Measurements from ENCODE around the gene COX6B2. TPM values are rescaled to one million over a fixed set of nuclear protein-coding genes. Genes with fewer than 3 reads are reported as not detected.

The COX6B2 gene
- total RNA-seq, 1 experiment from 2014 or later: 3.3 TPM

- ChIA-PET POLR2A (ENCODE audit: unreplicated experiment) (interaction anchor here (0.5 kb wide), 1 partner anchor 17 kb away, joined by 4 read pairs; no protein-coding TSS in a partner anchor), CTCF (interaction anchor here (0.6 kb wide), 2 partner anchors 34 to 112 kb away, joined by 3 read pairs; no protein-coding TSS in a partner anchor)
- Histone ChIP-seq H3K4me3 (no peak overlapping the region), H4K20me1 (ENCODE audit: insufficient read depth) (no peaks in the 10 kb centered on the region), H3K9me3 (ENCODE audit: insufficient read depth, low read depth) (no peaks in the 10 kb centered on the region), H2AFZ (no peak overlapping the region), H3K4me1 (replicated peaks; ENCODE audit: insufficient read depth) (0 out of 2 replicates have a peak, but pooled peaks cover 4% of the 10 kb centered on the region), H3K36me3 (ENCODE audit: low read depth) (no peaks in the 10 kb centered on the region), H3K79me2 (ENCODE audit: low read depth) (no peaks in the 10 kb centered on the region), H3F3A (ENCODE audit: insufficient read depth, low read depth) (peaks cover 10% of the 10 kb centered on the region; the same call in 1 of the 2 replicates), H3K4me2 (no peak overlapping the region), H3K27me3 (ENCODE audit: insufficient read depth, low read depth) (no peaks in the 10 kb centered on the region), H3K9me2 (ENCODE audit: insufficient read depth) (no peaks in the 10 kb centered on the region), H3K27ac (no peak overlapping the region)
- DNase-seq: no peak
- intact Hi-C loops (cut with micrococcal nuclease; ENCODE audit: unreplicated experiment): no loop called here
- no peak for TF ChIP-seq CTCF (conservative IDR thresholded peaks at IDR 0.05)
- no peak for TF ChIP-seq EZH2 (IDR thresholded peaks at IDR 0.05; ENCODE audit: low read depth)
- no TSS peak for BruUV-seq (replicated peaks)
These were observed 49.5 kb downstream of the COX6B2 start for GRCh38 chr19:55304980-55305379.

GRCh38 chr19:55304279-55304978 is 50.1 kb downstream of the COX6B2 start:
- ChIA-PET CTCF (interaction anchor here (0.6 kb wide), 2 partner anchors 35 to 113 kb away, joined by 3 read pairs; no protein-coding TSS in a partner anchor), POLR2A (ENCODE audit: unreplicated experiment) (no interaction called here)
- Histone ChIP-seq H3K4me2 (no peak overlapping the region), H3K79me2 (ENCODE audit: low read depth) (no peaks in the 10 kb centered on the region), H3K27ac (no peak overlapping the region), H3K27me3 (ENCODE audit: insufficient read depth, low read depth) (no peaks in the 10 kb centered on the region), H3K9me2 (ENCODE audit: insufficient read depth) (no peaks in the 10 kb centered on the region), H2AFZ (no peak overlapping the region), H3F3A (ENCODE audit: insufficient read depth, low read depth) (peaks cover 10% of the 10 kb centered on the region; the same call in 1 of the 2 replicates), H3K4me3 (no peak overlapping the region), H3K4me1 (replicated peaks; ENCODE audit: insufficient read depth) (0 out of 2 replicates have a peak, but pooled peaks cover 4% of the 10 kb centered on the region), H4K20me1 (ENCODE audit: insufficient read depth) (no peaks in the 10 kb centered on the region), H3K9me3 (ENCODE audit: insufficient read depth, low read depth) (no peaks in the 10 kb centered on the region), H3K36me3 (ENCODE audit: low read depth) (no peaks in the 10 kb centered on the region)
- intact Hi-C loops (cut with micrococcal nuclease; ENCODE audit: unreplicated experiment): no loop called here
- no TSS peak for BruUV-seq (replicated peaks)
- peak in 1 of 2 experiments; percentile 57 for DNase-seq
- TF ChIP-seq EZH2 (IDR thresholded peaks at IDR 0.05; ENCODE audit: low read depth): no peak
- no peak for TF ChIP-seq CTCF (conservative IDR thresholded peaks at IDR 0.05)

- Histone ChIP-seq H3K36me3 (ENCODE audit: low read depth) (no peaks in the 10 kb centered on the region), H3K4me3 (no peak overlapping the region), H3K9me3 (ENCODE audit: insufficient read depth, low read depth) (no peaks in the 10 kb centered on the region), H3F3A (ENCODE audit: insufficient read depth, low read depth) (peaks cover 10% of the 10 kb centered on the region; the same call in 1 of the 2 replicates), H2AFZ (no peak overlapping the region), H4K20me1 (ENCODE audit: insufficient read depth) (no peaks in the 10 kb centered on the region), H3K79me2 (ENCODE audit: low read depth) (no peaks in the 10 kb centered on the region), H3K4me2 (no peak overlapping the region), H3K4me1 (replicated peaks; ENCODE audit: insufficient read depth) (0 out of 2 replicates have a peak, but pooled peaks cover 4% of the 10 kb centered on the region), H3K27ac (no peak overlapping the region), H3K9me2 (ENCODE audit: insufficient read depth) (no peaks in the 10 kb centered on the region), H3K27me3 (ENCODE audit: insufficient read depth, low read depth) (no peaks in the 10 kb centered on the region)
- TF ChIP-seq CTCF (conservative IDR thresholded peaks at IDR 0.05) (no peak), EZH2 (IDR thresholded peaks at IDR 0.05; ENCODE audit: low read depth) (no peak)
- intact Hi-C loops (cut with micrococcal nuclease; ENCODE audit: unreplicated experiment): no loop called here
- POLR2A ChIA-PET (ENCODE audit: unreplicated experiment): no interaction called here
- DNase-seq: no peak
- BruUV-seq (replicated peaks): no TSS peak
- CTCF ChIA-PET: no interaction called here
These were observed 51.0 kb downstream of the COX6B2 start for GRCh38 chr19:55303477-55303876.

Data from PC-9 (cell line).